Measurements from ENCODE around the gene LENG1. TPM values are rescaled to one million over a fixed set of nuclear protein-coding genes. Genes with fewer than 3 reads are reported as not detected.
"Not testable (repeated sequence)": the region's sequence is repeated elsewhere in the genome, so short reads cannot be mapped to it uniquely, and the experiment has no call there.

Gene LENG1
- total RNA-seq (10 to 100 TPM; 18.5 to 20.5 TPM), polyA plus RNA-seq (10 to 100 TPM in 1 of 3 donors, 1 to 10 TPM in 2; 7.7 to 13.9 (median 9.3) TPM), total RNA-seq (10.3 to 29.0 (median 18.2) reads per million in 6 experiments)

DNA sequence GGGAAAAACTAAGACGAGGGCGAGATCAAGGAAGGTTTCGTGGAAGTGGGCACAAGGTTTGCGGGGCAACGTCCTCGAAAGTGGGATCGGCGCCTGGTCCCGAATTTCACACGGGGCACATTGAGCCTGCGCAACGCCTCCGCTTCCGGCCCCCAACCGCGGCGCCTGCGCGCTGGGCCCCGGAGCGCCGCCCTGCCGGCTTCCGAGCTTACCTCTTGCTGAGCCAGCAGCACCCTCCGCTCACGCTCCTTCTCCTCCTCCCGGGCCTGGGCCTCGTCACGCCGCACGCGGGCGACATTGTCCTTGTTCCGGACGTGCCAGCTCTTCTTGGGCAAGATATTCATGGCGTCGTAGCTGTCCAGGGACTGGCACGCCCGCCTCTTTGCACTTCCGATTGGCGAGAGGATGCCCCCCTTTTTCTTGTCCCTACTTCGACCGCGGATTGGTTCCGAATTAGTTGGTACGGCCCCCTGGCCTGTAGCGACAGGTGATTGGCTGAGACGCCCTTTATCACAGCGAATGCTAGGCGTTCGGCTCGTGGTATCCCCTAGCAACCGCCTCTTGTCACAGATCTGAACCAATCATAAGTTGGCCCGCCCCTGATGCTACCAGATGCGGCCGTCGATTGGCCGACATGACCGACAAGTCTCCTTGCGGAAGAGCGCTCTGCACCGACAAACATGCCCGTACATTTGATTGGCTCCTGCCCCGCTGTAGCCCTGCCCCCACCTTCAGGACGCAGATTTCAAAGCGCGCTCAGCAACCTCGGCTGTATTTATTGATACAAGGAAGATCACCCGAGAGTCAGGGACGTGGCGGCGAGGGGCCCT lies at the start of gene LENG1:
TSS of gene LENG1 (minus strand) at position 370 of the 830 bp plus-strand sequence. CDS start at position 344, 26 bp downstream.
- Mint-ChIP-seq H3K9me3 (no peaks in the 10 kb centered on the region), H3K4me1 (peaks cover 32 to 77% (median 73%) of the 10 kb centered on the region in 4 donors), H3K4me3 (peak within 1 kb of the TSS; percentile 91 to 100 (median 100)), H3K36me3 (peaks cover 5 to 36% (median 8%) of the 10 kb centered on the region in 3 donors), H3K27ac (peak within 1 kb of the TSS; percentile 99 to 100 (median 99)), H3K27me3 (peaks cover 0 to 2% (median 0%) of the 10 kb centered on the region in 5 donors)
- POLR2A ChIA-PET, result interaction anchor here (0.6 to 7.6 kb wide), 19 partner anchors 8 to 291 kb away, joined by 3 to 129 read pairs (median 6); partner anchors contain the start of genes CNOT3, LENG8, MBOAT7 and NDUFA3
- DNase-seq (peak; percentile 89 to 100 (median 99)), ATAC-seq (peak; percentile 86 to 89)

DNA sequence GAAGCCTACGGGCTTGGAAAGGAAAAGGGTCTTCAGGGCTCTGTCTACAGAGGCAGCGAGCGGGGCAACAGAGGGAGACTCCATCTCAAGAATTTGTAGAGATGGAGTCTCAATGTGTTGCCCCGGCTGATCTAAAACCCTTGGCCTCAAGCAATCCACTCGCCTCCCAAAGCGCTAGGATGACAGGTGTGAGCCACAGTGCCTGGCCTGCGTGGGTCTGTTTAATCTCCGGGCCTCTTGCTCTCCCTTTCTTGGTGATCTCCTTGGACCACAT lies 49.2 kb upstream of the LENG1 start:
- H3K36me3 Mint-ChIP-seq, result peaks cover 0 to 53% (median 12%) of the 10 kb centered on the region in 3 donors

DNA sequence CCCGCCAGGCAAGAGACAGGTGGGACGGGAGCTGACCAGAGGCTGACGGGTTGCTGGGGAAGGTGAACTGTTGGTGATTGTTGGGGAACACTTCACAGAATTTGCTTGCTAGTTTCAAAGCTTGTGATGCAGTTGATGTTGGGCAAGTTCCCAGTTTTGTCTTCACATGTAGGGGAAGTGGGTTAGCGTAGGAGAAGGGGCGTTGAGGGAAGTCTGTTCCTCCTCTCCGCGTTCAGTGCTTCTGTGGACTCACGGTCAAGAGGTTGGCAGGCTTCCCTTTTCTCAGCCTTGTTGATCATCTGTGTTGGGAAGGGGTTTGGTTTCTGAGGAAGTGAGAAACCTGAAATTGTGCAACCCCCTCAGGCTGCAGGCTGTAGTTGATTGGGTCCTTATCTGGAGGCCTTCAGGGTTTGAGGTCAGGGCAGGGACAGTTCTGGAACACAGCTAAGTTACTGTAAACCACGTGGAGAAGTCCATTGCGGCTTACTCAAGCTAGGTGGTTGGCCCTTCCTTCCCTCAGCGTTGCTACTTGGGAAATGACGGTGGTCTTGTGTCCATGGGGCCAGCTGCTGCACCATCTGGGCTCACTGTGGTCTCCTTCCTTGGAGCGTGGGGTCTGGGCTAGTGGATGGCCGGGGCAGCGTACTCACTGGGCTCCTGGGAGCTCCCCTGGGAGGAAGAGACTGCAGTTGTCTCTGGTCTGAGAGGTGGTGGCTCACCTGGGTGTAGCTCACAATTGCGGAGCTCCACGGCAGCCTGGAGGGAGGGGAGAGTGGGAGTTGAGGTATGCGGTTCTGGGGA lies 48.7 kb upstream of the LENG1 start:
- H3K36me3 Mint-ChIP-seq, result peaks cover 0 to 58% (median 13%) of the 10 kb centered on the region in 3 donors
- peaks cover 29 to 84% (median 77%) of the 10 kb centered on the region in 4 donors for H3K4me1 Mint-ChIP-seq
- H3K27ac Mint-ChIP-seq, result peak overlapping the region; percentile 19 to 89 (median 64)
- ATAC-seq, result peak; percentile 4 to 46
- H3K4me3 Mint-ChIP-seq, result peak overlapping the region; percentile 22 to 74 (median 43)
- no peaks in the 10 kb centered on the region for H3K27me3 Mint-ChIP-seq
- H3K9me3 Mint-ChIP-seq, result no peaks in the 10 kb centered on the region
- DNase-seq, result peak in 9 of 10 donors; percentile 21 to 72 (median 45)
- POLR2A ChIA-PET, result interaction anchor here (0.9 to 1.4 kb wide), 3 partner anchors 17 to 241 kb away, joined by 3 to 7 read pairs (median 5); partner anchors contain the start of genes LENG8 and TSEN34

More for the DNA sequence above, 49.2 kb upstream of the LENG1 start:
- DNase-seq, result no peak
- H3K9me3 Mint-ChIP-seq, result no peaks in the 10 kb centered on the region
- H3K4me3 Mint-ChIP-seq, result peak overlapping the region in 8 of 10 donors; percentile 19 to 74 (median 45)
- peaks cover 29 to 79% (median 72%) of the 10 kb centered on the region in 4 donors for H3K4me1 Mint-ChIP-seq
- ATAC-seq, result no peak
- POLR2A ChIA-PET, result interaction anchor here (1.4 to 2.1 kb wide), 3 partner anchors 17 to 240 kb away, joined by 5 to 8 read pairs (median 7); partner anchors contain the start of genes LENG8 and TSEN34
- H3K27ac Mint-ChIP-seq, result peak overlapping the region in 6 of 10 donors; percentile 15 to 86 (median 58)
- H3K27me3 Mint-ChIP-seq, result no peaks in the 10 kb centered on the region

DNA sequence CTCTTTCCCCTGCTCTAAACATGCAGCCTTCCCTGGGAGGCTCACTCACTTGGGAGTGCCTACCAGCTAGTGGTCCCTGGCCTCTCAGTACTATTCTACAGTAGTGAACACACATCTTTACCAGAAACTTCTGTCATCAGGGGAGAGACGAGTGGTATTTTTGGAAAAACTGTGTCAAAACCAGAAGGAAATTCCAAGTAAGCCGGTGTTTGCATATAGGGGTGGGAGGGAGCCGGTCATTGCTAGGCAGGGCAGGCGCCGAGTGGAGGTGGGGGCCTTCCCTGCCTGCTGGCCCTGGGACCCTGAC lies 48.1 kb upstream of the LENG1 start:
- H3K27me3 Mint-ChIP-seq, result no peaks in the 10 kb centered on the region
- H3K9me3 Mint-ChIP-seq, result no peaks in the 10 kb centered on the region
- DNase-seq (no peak), ATAC-seq (no peak)
- peak overlapping the region; percentile 22 to 74 (median 52) for H3K4me3 Mint-ChIP-seq
- peak overlapping the region; percentile 0 to 89 (median 58) for H3K27ac Mint-ChIP-seq
- peaks cover 29 to 89% (median 81%) of the 10 kb centered on the region in 4 donors for H3K4me1 Mint-ChIP-seq
- POLR2A ChIA-PET, result interaction anchor here (0.9 to 1.4 kb wide), 3 partner anchors 16 to 241 kb away, joined by 3 to 7 read pairs (median 5); partner anchors contain the start of genes LENG8 and TSEN34
- H3K36me3 Mint-ChIP-seq, result peaks cover 0 to 64% (median 17%) of the 10 kb centered on the region in 3 donors

GRCh38 chr19:54207193-54207592 lies 47.7 kb upstream of the LENG1 start:
- Mint-ChIP-seq H3K4me3 (peak overlapping the region in 6 of 10 donors; percentile 41 to 66 (median 56)), H3K36me3 (peaks cover 0 to 68% (median 22%) of the 10 kb centered on the region in 3 donors), H3K4me1 (peaks cover 31 to 93% (median 86%) of the 10 kb centered on the region in 4 donors), H3K27ac (peak overlapping the region in 6 of 10 donors; percentile 19 to 77 (median 52))
- not testable (repeated sequence) for H3K9me3 Mint-ChIP-seq, DNase-seq, H3K27me3 Mint-ChIP-seq, ATAC-seq
- POLR2A ChIA-PET, result interaction anchor here (1.1 kb wide), 1 partner anchor 15 kb away, joined by 3 read pairs; no protein-coding TSS in a partner anchor

DNA sequence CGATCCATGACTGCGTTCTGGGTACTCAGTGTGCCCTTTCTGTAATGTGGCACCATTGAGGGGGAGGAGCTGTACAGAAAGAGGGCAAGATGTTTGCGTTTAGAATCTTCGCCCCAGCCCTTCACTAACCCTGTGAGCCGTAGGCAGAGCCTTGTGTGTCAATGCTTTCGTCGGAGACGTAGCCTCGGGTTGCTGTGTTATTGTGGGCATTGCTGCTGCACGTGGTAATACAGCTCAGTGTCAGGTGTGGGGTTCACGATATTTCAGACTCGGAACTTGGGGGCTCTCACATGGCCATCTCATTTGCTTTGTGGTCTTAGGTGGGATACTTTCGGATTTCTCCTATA lies 47.3 kb upstream of the LENG1 start:
- Mint-ChIP-seq H3K9me3 (no peaks in the 10 kb centered on the region), H3K36me3 (peaks cover 0 to 72% (median 23%) of the 10 kb centered on the region in 3 donors), H3K27ac (peak overlapping the region in 2 of 10 donors; percentile 24 to 52), H3K27me3 (no peaks in the 10 kb centered on the region), H3K4me1 (peaks cover 31 to 96% (median 88%) of the 10 kb centered on the region in 4 donors), H3K4me3 (peak overlapping the region in 5 of 10 donors; percentile 12 to 58 (median 26))
- POLR2A ChIA-PET, result interaction anchor here (1.1 kb wide), 1 partner anchor 15 kb away, joined by 3 read pairs; no protein-coding TSS in a partner anchor
- ATAC-seq (no peak), DNase-seq (no peak)

GRCh38 chr19:54206030-54206830 lies 46.7 kb upstream of the LENG1 start:
- H3K9me3 Mint-ChIP-seq, result no peaks in the 10 kb centered on the region
- POLR2A ChIA-PET, result interaction anchor here (1.1 kb wide), 1 partner anchor 14 kb away, joined by 3 read pairs; no protein-coding TSS in a partner anchor
- H3K27ac Mint-ChIP-seq, result peak overlapping the region in 2 of 10 donors; percentile 24 to 52
- H3K27me3 Mint-ChIP-seq, result no peaks in the 10 kb centered on the region
- no peak for DNase-seq
- H3K36me3 Mint-ChIP-seq, result peaks cover 0 to 75% (median 23%) of the 10 kb centered on the region in 3 donors
- no peak for ATAC-seq
- peaks cover 29 to 100% (median 88%) of the 10 kb centered on the region in 4 donors for H3K4me1 Mint-ChIP-seq
- H3K4me3 Mint-ChIP-seq, result peak overlapping the region in 4 of 10 donors; percentile 12 to 58 (median 22)

- ATAC-seq, result no peak
- Mint-ChIP-seq H3K4me1 (peaks cover 26 to 95% (median 80%) of the 10 kb centered on the region in 4 donors), H3K36me3 (peaks cover 0 to 78% (median 25%) of the 10 kb centered on the region in 3 donors), H3K27ac (peak overlapping the region in 2 of 10 donors; percentile 18 to 31), H3K9me3 (no peaks in the 10 kb centered on the region), H3K4me3 (peak overlapping the region in 7 of 10 donors; percentile 2 to 52 (median 46)), H3K27me3 (no peaks in the 10 kb centered on the region)
- DNase-seq, result no peak
- POLR2A ChIA-PET, result interaction anchor here (1.1 kb wide), 2 partner anchors 14 to 45 kb away, joined by 3 to 4 read pairs; partner anchors contain the start of genes LENG1 and TSEN34
Measured at GRCh38 chr19:54204767-54205468, 45.4 kb upstream of the LENG1 start.

DNA sequence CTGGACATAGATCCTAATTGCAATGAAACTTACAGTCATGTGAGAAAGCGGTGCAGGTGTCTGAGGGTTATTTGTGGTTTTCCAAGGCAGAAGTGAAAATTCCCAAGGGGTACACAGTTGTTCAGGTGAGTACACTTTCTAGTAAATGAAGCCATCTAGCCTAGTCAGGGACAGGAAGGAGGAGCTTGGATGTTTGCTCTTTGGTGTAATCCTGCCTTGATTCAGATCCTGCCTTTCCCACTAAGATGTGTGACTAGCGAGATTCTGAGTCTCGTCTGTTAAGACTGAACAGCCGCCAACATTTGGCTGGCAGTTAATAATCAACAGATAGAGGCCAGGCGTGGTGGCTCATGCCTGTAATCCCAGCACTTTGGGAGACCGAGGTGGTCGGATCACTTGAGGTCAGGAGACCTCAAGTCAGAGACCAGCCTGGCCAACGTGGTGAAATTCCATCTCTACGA lies 43.7 kb upstream of the LENG1 start:
- H3K27ac Mint-ChIP-seq, result peak overlapping the region in 5 of 10 donors; percentile 31 to 68 (median 46)
- no peaks in the 10 kb centered on the region for H3K27me3 Mint-ChIP-seq
- peaks cover 0 to 75% (median 25%) of the 10 kb centered on the region in 3 donors for H3K36me3 Mint-ChIP-seq
- H3K9me3 Mint-ChIP-seq, result no peaks in the 10 kb centered on the region
- DNase-seq, result no peak
- ATAC-seq, result no peak
- H3K4me1 Mint-ChIP-seq, result peaks cover 18 to 83% (median 65%) of the 10 kb centered on the region in 4 donors
- peak overlapping the region; percentile 9 to 100 (median 93) for H3K4me3 Mint-ChIP-seq
- POLR2A ChIA-PET, result interaction anchor here (3.7 to 6.3 kb wide), 2 partner anchors 13 to 44 kb away, joined by 19 to 158 read pairs; partner anchors contain the start of genes LENG1, MBOAT7 and TSEN34

GRCh38 chr19:54201980-54202379 lies 42.5 kb upstream of the LENG1 start:
- POLR2A ChIA-PET, result interaction anchor here (0.6 to 6.3 kb wide), 4 partner anchors 12 to 1049 kb away, joined by 4 to 158 read pairs (median 12); partner anchors contain the start of genes LENG1, MBOAT7 and TSEN34
- peak overlapping the region; percentile 89 to 100 (median 100) for H3K4me3 Mint-ChIP-seq
- H3K36me3 Mint-ChIP-seq, result peaks cover 0 to 63% (median 25%) of the 10 kb centered on the region in 3 donors
- H3K4me1 Mint-ChIP-seq, result peaks cover 12 to 71% (median 53%) of the 10 kb centered on the region in 4 donors
- H3K27ac Mint-ChIP-seq, result peak overlapping the region in 9 of 10 donors; percentile 32 to 100 (median 99)
- DNase-seq, result no peak
- H3K27me3 Mint-ChIP-seq, result no peaks in the 10 kb centered on the region
- H3K9me3 Mint-ChIP-seq, result no peaks in the 10 kb centered on the region
- ATAC-seq, result no peak

Data from naive thymus-derived CD8-positive, alpha-beta T cell (primary cell).